ENCODE data around the gene SLC44A5. TPM values are rescaled to one million over a fixed set of nuclear protein-coding genes. Genes with fewer than 3 reads are reported as not detected.

Gene SLC44A5
- total and polyA plus RNA-seq, 4 donors = 0.13 to 1.1 (median 0.22) TPM

GRCh38 chr1:75461808-75462325 is 149.0 kb downstream of the SLC44A5 start:
- Histone ChIP-seq H3K9me3 (ENCODE audit: control insufficient read depth in 4 of 4, low read length in 3 of 4) (no peaks in the 10 kb centered on the region), H3K9ac (ENCODE audit: low read depth in 1 of 2, low read length in 2 of 2) (no peak overlapping the region), H3K27me3 (ENCODE audit: control insufficient read depth in 4 of 4, insufficient read depth in 4 of 4, low read length in 3 of 4) (no peaks in the 10 kb centered on the region), H3K36me3 (ENCODE audit: control insufficient read depth in 4 of 4, insufficient read depth in 3 of 4, low read depth in 1 of 4, low read length in 3 of 4) (no peaks in the 10 kb centered on the region), H3K27ac (ENCODE audit: low read depth in 1 of 2, low read length in 2 of 2) (no peak overlapping the region), H3K4me1 (ENCODE audit: control insufficient read depth in 4 of 4, insufficient read depth in 4 of 4, low read length in 3 of 4) (no peaks in the 10 kb centered on the region), H3K4me3 (ENCODE audit: low read depth in 1 of 3, low read length in 3 of 3) (no peak overlapping the region)
- 80% methylated on average over 3 of the region's 3 CpGs for WGBS
- no peak for DNase-seq (ENCODE audit: low spot score)
- no peak for TF ChIP-seq HNF4A (conservative IDR thresholded peaks at IDR 0.05)
- no peak for TF ChIP-seq SP1 (IDR thresholded peaks at IDR 0.05)
- no peak for TF ChIP-seq ATF3 (IDR thresholded peaks at IDR 0.05)
- no peak for TF ChIP-seq RAD21 (IDR thresholded peaks at IDR 0.05)
- TF ChIP-seq CTCF (IDR thresholded peaks at IDR 0.05; ENCODE audit: low read depth, low read length, missing input control) = no peak
- no peak for TF ChIP-seq FOXA1 (IDR thresholded peaks at IDR 0.05)
- no peak for TF ChIP-seq HNF4G (IDR thresholded peaks at IDR 0.05)
- TF ChIP-seq RXRA (IDR thresholded peaks at IDR 0.05) = no peak
- TF ChIP-seq YY1 (IDR thresholded peaks at IDR 0.05) = no peak
- no peak for TF ChIP-seq TAF1 (conservative IDR thresholded peaks at IDR 0.05)
- TF ChIP-seq JUND (IDR thresholded peaks at IDR 0.05) = no peak
- TF ChIP-seq REST (IDR thresholded peaks at IDR 0.05) = no peak
- no peak for TF ChIP-seq NR2F2 (IDR thresholded peaks at IDR 0.05)
- TF ChIP-seq EGR1 (IDR thresholded peaks at IDR 0.05; ENCODE audit: low read depth in 2 of 2) = no peak
- no peak for TF ChIP-seq MAX (IDR thresholded peaks at IDR 0.05)
- no peak for TF ChIP-seq GABPA (IDR thresholded peaks at IDR 0.05 in 1 of 2, conservative IDR thresholded peaks at IDR 0.05 in 1 of 2)
- TF ChIP-seq ZBTB33 (IDR thresholded peaks at IDR 0.05) = no peak
